ENCODE data around the gene FLOT1. TPM values are rescaled to one million over a fixed set of nuclear protein-coding genes. Genes with fewer than 3 reads are reported as not detected.

FLOT1 gene
- total RNA-seq, 1 experiment from 2014 or later: 111 TPM

DNA sequence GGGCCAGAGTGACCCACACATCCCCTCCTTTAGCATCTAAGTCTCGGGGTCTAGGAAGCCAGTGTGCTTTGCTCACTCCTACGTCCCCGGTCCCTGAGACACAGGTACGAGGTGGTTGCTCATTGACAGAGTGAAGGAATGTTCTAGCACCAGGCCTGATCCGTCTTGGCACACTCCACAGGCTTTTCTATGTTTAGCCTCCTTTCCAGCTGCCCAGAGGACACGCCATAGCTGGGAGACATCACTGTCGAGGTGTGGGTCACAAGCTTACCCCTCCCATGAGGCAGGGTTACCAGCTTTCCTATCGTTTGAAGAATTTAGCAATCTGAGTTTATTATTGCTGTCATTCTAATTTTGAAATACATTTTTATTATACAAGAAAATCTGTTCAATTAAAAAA is 32.2 kb upstream of the FLOT1 start:
- no peak overlapping the region for H3K4me3 Mint-ChIP-seq
- Histone ChIP-seq H3K9ac (ENCODE audit: extremely low read depth, insufficient read length, low read length) (no peak overlapping the region), H3T11ph (ENCODE audit: low read length) (no peak overlapping the region), H3K79me2 (ENCODE audit: insufficient read depth, low read length) (no peaks in the 10 kb centered on the region), H2BK12ac (ENCODE audit: insufficient read length, low read depth, low read length) (no peak overlapping the region), H3K56ac (ENCODE audit: insufficient read length, low read depth, low read length) (no peak overlapping the region), H2BK120ac (ENCODE audit: low read depth, low read length, poor library complexity, severe bottlenecking) (no peak overlapping the region), H3K4me2 (ENCODE audit: insufficient read depth, insufficient read length, low read length) (no peak overlapping the region), H2AK5ac (ENCODE audit: insufficient read length, low read length) (no peak overlapping the region), H3K4ac (ENCODE audit: low read depth, low read length) (no peak overlapping the region), H3K18ac (ENCODE audit: insufficient read length, low read depth, low read length) (no peak overlapping the region), H3K23ac (ENCODE audit: insufficient read length, low read depth, low read length) (no peak overlapping the region), H2BK15ac (ENCODE audit: low read depth, low read length) (no peak overlapping the region), H3K4me1 (ENCODE audit: insufficient read depth, low read length) (peaks cover 4% of the 10 kb centered on the region; the same call in 1 of the 2 replicates), H2BK20ac (ENCODE audit: low read depth, low read length, poor library complexity, severe bottlenecking) (no peak overlapping the region), H4K8ac (replicated peaks; ENCODE audit: insufficient read length, low read depth, low read length) (no peak overlapping the region), H3K79me1 (ENCODE audit: insufficient read depth, low read depth, low read length, poor library complexity, severe bottlenecking) (no peaks in the 10 kb centered on the region), H3K27me3 (ENCODE audit: insufficient read depth, low read length) (no peaks in the 10 kb centered on the region), H3K14ac (ENCODE audit: insufficient read depth, low read length) (no peak overlapping the region), H4K91ac (ENCODE audit: insufficient read length, low read depth, low read length) (no peak overlapping the region), H3K9me3 (ENCODE audit: control insufficient read depth, low read depth, low read length) (no peaks in the 10 kb centered on the region), H3K23me2 (ENCODE audit: insufficient read length, low read depth, low read length, poor library complexity, severe bottlenecking) (no peaks in the 10 kb centered on the region), H2AFZ (ENCODE audit: low read length) (no peak overlapping the region), H2BK5ac (ENCODE audit: insufficient read length, low read length) (no peak overlapping the region), H4K20me1 (ENCODE audit: control insufficient read depth, insufficient read depth, insufficient read length) (no peaks in the 10 kb centered on the region), H4K5ac (ENCODE audit: insufficient read length, low read depth, low read length) (no peak overlapping the region), H3K27ac (ENCODE audit: insufficient read length, low read depth, low read length) (no peak overlapping the region)
- WGBS (ENCODE audit: extremely low coverage, insufficient read length, low lambda C conversion rate): no CpG with 5 or more reads among the region's 8 CpGs
- 0 out of 2 replicates have a peak, but pooled peaks cover 2% of the 10 kb centered on the region for H3K27me3 Mint-ChIP-seq (ENCODE audit: low read depth)
- H3K36me3 Mint-ChIP-seq (ENCODE audit: insufficient read depth in 1 of 3, low read depth in 3 of 3): peaks cover 0 to 4% (median 2%) of the 10 kb centered on the region in 3 experiments; a peak in 4 of 7 replicates
- no peak for DNase-seq
- peaks cover 0 to 1% of the 10 kb centered on the region in 2 experiments; a peak in 2 of 5 replicates for H3K9me3 Mint-ChIP-seq
- no peak overlapping the region for H3K27ac Mint-ChIP-seq
- peaks cover 27 to 29% of the 10 kb centered on the region in 2 experiments for H3K4me1 Mint-ChIP-seq
- TF ChIP-seq, protein P1, sequence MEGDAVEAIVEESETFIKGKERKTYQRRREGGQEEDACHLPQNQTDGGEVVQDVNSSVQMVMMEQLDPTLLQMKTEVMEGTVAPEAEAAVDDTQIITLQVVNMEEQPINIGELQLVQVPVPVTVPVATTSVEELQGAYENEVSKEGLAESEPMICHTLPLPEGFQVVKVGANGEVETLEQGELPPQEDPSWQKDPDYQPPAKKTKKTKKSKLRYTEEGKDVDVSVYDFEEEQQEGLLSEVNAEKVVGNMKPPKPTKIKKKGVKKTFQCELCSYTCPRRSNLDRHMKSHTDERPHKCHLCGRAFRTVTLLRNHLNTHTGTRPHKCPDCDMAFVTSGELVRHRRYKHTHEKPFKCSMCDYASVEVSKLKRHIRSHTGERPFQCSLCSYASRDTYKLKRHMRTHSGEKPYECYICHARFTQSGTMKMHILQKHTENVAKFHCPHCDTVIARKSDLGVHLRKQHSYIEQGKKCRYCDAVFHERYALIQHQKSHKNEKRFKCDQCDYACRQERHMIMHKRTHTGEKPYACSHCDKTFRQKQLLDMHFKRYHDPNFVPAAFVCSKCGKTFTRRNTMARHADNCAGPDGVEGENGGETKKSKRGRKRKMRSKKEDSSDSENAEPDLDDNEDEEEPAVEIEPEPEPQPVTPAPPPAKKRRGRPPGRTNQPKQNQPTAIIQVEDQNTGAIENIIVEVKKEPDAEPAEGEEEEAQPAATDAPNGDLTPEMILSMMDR (conservative IDR thresholded peaks at IDR 0.05): no peak

Measured in H9 (cell line).